Measurements from ENCODE around the gene KRTAP4-3. TPM values are rescaled to one million over a fixed set of nuclear protein-coding genes. Genes with fewer than 3 reads are reported as not detected.
"Not testable (repeated sequence)": the region's sequence is repeated elsewhere in the genome, so short reads cannot be mapped to it uniquely, and the experiment has no call there.

Gene KRTAP4-3
- total RNA-seq, 1 experiment from 2014 or later = not detected

DNA sequence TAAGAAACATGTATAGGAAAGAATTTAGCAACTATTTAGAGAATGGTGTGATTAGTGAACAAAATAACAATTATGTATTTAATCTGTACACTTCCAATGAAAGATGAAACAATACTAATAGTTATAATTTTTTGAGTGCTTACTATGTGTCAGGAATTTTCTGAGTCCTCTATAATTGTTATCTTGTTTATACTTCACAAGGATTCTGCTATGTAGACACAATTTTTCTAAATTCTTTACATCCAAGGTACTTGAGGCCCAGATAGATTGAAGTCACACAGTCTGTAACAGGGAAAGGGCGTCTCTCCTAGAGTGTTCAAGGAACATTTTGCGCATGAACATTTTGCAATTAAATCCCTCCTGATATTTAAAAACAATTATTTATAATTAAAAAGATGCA lies 43.0 kb downstream of the KRTAP4-3 start:
- peaks cover 29% of the 10 kb centered on the region for H3K9me3 Mint-ChIP-seq
- CTCF ChIA-PET = no interaction called here
- no peak for DNase-seq (ENCODE audit: low spot score)
- H3K27ac Mint-ChIP-seq = no peak overlapping the region
- TF ChIP-seq, protein P1, sequence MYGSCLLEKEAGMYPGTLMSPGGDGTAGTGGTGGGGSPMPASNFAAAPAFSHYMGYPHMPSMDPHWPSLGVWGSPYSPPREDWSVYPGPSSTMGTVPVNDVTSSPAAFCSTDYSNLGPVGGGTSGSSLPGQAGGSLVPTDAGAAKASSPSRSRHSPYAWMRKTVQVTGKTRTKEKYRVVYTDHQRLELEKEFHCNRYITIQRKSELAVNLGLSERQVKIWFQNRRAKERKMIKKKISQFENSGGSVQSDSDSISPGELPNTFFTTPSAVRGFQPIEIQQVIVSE (CRISPR knock-in tag; IDR thresholded peaks at IDR 0.05; ENCODE audit: borderline replicate concordance) = no peak
- TF ChIP-seq HMGA2 (CRISPR knock-in tag; IDR thresholded peaks at IDR 0.05) (no peak), ELF4 (CRISPR knock-in tag; IDR thresholded peaks at IDR 0.05; ENCODE audit: low read depth) (no peak), CREM (CRISPR knock-in tag; IDR thresholded peaks at IDR 0.05) (no peak), CBFB (CRISPR knock-in tag; IDR thresholded peaks at IDR 0.05; ENCODE audit: low read depth) (no peak), TEAD4 (CRISPR knock-in tag; IDR thresholded peaks at IDR 0.05) (no peak), ZNF219 (CRISPR knock-in tag; IDR thresholded peaks at IDR 0.05; ENCODE audit: borderline replicate concordance) (no peak), OVOL2 (CRISPR knock-in tag; IDR thresholded peaks at IDR 0.05; ENCODE audit: borderline replicate concordance) (no peak)
- TF ChIP-seq, protein P2, sequence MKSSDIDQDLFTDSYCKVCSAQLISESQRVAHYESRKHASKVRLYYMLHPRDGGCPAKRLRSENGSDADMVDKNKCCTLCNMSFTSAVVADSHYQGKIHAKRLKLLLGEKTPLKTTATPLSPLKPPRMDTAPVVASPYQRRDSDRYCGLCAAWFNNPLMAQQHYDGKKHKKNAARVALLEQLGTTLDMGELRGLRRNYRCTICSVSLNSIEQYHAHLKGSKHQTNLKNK (CRISPR knock-in tag; IDR thresholded peaks at IDR 0.05) = no peak
- TF ChIP-seq, protein P3, sequence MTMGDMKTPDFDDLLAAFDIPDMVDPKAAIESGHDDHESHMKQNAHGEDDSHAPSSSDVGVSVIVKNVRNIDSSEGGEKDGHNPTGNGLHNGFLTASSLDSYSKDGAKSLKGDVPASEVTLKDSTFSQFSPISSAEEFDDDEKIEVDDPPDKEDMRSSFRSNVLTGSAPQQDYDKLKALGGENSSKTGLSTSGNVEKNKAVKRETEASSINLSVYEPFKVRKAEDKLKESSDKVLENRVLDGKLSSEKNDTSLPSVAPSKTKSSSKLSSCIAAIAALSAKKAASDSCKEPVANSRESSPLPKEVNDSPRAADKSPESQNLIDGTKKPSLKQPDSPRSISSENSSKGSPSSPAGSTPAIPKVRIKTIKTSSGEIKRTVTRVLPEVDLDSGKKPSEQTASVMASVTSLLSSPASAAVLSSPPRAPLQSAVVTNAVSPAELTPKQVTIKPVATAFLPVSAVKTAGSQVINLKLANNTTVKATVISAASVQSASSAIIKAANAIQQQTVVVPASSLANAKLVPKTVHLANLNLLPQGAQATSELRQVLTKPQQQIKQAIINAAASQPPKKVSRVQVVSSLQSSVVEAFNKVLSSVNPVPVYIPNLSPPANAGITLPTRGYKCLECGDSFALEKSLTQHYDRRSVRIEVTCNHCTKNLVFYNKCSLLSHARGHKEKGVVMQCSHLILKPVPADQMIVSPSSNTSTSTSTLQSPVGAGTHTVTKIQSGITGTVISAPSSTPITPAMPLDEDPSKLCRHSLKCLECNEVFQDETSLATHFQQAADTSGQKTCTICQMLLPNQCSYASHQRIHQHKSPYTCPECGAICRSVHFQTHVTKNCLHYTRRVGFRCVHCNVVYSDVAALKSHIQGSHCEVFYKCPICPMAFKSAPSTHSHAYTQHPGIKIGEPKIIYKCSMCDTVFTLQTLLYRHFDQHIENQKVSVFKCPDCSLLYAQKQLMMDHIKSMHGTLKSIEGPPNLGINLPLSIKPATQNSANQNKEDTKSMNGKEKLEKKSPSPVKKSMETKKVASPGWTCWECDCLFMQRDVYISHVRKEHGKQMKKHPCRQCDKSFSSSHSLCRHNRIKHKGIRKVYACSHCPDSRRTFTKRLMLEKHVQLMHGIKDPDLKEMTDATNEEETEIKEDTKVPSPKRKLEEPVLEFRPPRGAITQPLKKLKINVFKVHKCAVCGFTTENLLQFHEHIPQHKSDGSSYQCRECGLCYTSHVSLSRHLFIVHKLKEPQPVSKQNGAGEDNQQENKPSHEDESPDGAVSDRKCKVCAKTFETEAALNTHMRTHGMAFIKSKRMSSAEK (CRISPR knock-in tag; IDR thresholded peaks at IDR 0.05; ENCODE audit: borderline replicate concordance) = no peak
- H3K4me1 Mint-ChIP-seq = peaks cover 10% of the 10 kb centered on the region
- H3K36me3 Mint-ChIP-seq = peaks cover 5% of the 10 kb centered on the region
- ATAC-seq = no peak
- no peak overlapping the region for H3K4me3 Mint-ChIP-seq
- H3K27me3 Mint-ChIP-seq (ENCODE audit: low read depth) = peaks cover 4% of the 10 kb centered on the region; the same call in 1 of the 2 replicates
- POLR2A ChIA-PET = no interaction called here

DNA sequence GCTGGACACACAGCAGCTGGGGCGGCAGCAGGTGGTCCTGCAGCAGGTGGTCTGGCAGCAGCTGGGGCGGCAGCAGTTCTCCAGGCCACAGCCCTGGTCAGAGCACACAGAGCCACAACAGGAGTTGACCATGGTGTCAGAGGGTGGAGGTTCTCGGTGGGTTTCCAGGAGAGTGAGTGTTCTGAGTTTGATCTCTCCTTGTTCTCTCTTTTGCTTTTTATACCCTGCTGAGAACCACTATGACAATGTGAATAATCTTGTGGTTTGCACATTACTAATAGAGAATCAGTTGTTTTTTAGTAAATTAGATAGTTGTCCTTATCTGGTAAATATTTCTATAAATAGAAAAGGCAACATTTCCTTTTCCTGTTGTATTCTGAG lies 44.0 kb downstream of the KRTAP4-3 start, which contains the start of gene KRTAP4-12:
Gene KRTAP4-12 (minus strand): TSS at position 192 of the 381 bp plus-strand sequence. CDS start 60 bp downstream, at position 132.
- H3K4me1 Mint-ChIP-seq = peaks cover 10% of the 10 kb centered on the region
- ATAC-seq; H3K4me3 Mint-ChIP-seq; H3K27me3 Mint-ChIP-seq (ENCODE audit: low read depth); POLR2A ChIA-PET; DNase-seq (ENCODE audit: low spot score); H3K36me3 Mint-ChIP-seq; CTCF ChIA-PET: not testable (repeated sequence)
- peak; percentile 78 for TF ChIP-seq ZNF423 (CRISPR knock-in tag; IDR thresholded peaks at IDR 0.05)
- peaks cover 29% of the 10 kb centered on the region for H3K9me3 Mint-ChIP-seq
- H3K27ac Mint-ChIP-seq = 0 out of 2 replicates have a peak within 1 kb of the TSS, but pooled peaks have one; percentile 15

DNA sequence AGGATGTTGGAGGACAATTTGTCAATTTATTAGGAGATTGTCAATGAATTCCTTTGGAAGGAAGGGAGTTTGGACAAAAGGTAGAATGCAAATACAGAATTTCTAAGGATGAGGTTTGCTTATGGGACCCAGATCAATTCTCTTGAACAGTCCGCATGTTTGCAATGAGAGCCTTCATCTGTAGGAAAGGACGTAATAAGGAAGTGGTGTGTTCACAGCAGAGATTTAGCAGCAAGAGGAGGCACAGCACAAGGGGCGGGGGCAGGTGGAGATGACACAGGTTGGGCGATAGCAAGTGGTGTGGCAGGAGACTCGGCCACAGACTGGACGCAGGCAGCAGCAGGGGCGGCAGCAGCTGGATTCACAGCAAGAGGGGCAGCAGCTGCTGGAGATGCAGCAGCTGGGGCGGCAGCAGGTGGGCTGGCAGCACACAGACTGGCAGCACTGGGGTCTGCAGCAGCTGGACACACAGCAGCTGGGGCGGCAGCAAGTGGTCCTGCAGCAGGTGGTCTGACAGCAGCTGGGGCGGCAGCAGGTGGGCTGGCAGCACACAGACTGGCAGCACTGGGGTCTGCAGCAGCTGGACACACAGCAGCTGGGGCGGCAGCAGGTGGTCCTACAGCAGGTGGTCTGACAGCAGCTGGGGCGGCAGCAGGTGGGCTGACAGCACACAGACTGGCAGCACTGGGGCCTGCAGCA lies 44.6 kb downstream of the KRTAP4-3 start:
- H3K9me3 Mint-ChIP-seq = peaks cover 29% of the 10 kb centered on the region
- ATAC-seq; H3K4me3 Mint-ChIP-seq; CTCF ChIA-PET; DNase-seq (ENCODE audit: low spot score); H3K36me3 Mint-ChIP-seq; POLR2A ChIA-PET; H3K27me3 Mint-ChIP-seq (ENCODE audit: low read depth): not testable (repeated sequence)
- peaks cover 14% of the 10 kb centered on the region for H3K4me1 Mint-ChIP-seq
- H3K27ac Mint-ChIP-seq = 0 out of 2 replicates have a peak overlapping the region, but pooled peaks have one; percentile 15

DNA sequence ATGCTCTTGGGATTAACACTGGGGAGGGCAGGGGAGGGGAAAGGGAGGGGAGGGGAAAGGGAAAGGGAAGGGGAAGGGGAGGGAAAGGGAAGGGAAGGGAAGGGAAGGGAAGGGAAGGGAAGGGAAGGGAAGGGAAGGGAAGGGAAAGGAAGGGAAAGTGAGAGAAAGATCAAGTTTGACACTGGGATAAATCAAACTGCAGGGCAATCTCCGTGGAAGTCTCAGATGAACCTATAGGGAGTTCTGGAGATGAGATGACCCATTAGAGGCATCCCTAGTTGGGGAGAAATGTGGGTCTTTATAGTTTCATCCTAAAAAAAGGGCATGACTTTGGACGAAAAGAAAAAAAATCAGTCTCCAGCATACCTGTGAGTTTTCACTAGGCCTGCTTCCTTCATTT lies 46.3 kb downstream of the KRTAP4-3 start:
- Mint-ChIP-seq H3K4me1 (peaks cover 20% of the 10 kb centered on the region), H3K4me3 (no peak overlapping the region), H3K27me3 (ENCODE audit: low read depth) (peaks cover 4% of the 10 kb centered on the region; the same call in 1 of the 2 replicates), H3K36me3 (peaks cover 5% of the 10 kb centered on the region), H3K9me3 (peaks cover 29% of the 10 kb centered on the region), H3K27ac (no peak overlapping the region)
- TF ChIP-seq FOXJ3 (CRISPR knock-in tag; IDR thresholded peaks at IDR 0.05; ENCODE audit: borderline replicate concordance) = no peak
- TF ChIP-seq TEAD1 (CRISPR knock-in tag; IDR thresholded peaks at IDR 0.05) = no peak
- POLR2A ChIA-PET = no interaction called here
- DNase-seq (ENCODE audit: low spot score) (no peak), ATAC-seq (no peak)
- CTCF ChIA-PET = no interaction called here

DNA sequence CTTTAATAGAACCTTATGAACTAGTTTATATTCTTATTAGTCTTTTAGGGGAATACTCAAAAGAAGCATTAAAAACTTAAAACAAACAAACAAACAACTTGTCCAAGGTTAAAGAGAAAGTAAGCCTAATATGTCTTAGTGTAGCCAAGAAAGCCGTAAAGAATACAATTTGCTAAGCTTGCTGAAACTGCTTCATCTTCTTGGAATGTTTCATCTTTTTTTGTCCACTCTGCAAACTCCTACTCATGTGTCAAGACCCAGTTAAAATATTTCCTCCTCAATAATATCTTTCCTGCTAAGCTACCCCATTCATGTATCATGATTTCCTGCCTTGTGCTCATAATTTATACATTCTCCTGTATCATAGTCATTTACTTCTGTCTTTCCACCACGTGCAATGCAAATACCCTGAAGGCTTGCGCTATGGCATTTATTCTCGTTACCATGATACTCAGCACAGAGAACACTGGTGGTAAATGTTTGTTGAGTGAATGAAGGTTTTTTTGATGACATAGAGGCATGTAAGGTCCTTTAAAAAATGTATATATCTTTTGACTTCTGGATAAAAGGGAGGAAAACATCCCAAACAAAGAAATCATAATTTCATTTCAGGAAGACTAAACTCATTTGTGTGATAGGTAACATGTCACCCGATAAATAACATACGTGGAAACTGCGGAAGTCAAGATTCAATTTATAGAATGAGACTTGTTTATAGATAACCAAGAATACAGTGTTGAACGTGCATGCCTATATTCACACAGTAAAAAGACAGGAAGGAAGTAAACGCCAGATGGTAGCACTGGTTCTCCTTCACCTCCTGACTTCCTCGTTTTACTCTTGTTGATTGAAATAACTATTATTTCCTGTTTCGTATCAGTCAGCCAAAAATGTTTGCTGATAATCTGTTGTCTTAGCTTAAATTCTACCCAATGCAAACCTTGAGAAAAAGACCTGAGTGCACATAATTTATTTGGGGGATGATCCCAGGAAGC lies 48.0 kb downstream of the KRTAP4-3 start:
- POLR2A ChIA-PET; CTCF ChIA-PET; H3K4me3 Mint-ChIP-seq; DNase-seq (ENCODE audit: low spot score); H3K36me3 Mint-ChIP-seq; H3K27ac Mint-ChIP-seq; ATAC-seq; H3K27me3 Mint-ChIP-seq (ENCODE audit: low read depth): not testable (repeated sequence)
- H3K4me1 Mint-ChIP-seq = peaks cover 35% of the 10 kb centered on the region
- H3K9me3 Mint-ChIP-seq = peaks cover 29% of the 10 kb centered on the region

Measured in WTC11 (cell line).